ENCODE measurements around the gene RCAN1.
A peak's percentile ranks its signal among the peaks of the same experiment; 100 is the strongest.

Gene RCAN1

GRCh38 chr21:34514576-34515115, 100.3 kb downstream of the RCAN1 start:
- ChIA-PET CTCF (interaction anchor here (0.9 to 26.3 kb wide), 7 partner anchors 8 to 116 kb away, joined by 3 to 351 read pairs (median 7); no protein-coding TSS in a partner anchor), POLR2A (interaction anchor here (1.2 to 1.4 kb wide), 3 partner anchors 10 to 68 kb away, joined by 3 to 6 read pairs (median 4); no protein-coding TSS in a partner anchor)
- no peak for TF ChIP-seq CTCF (IDR thresholded peaks at IDR 0.05; ENCODE audit: insufficient read depth, low read length, missing control alignments)
- no peak for DNase-seq (ENCODE audit: low read depth, low spot score)
- no peak overlapping the region for H3K4me3 ChIP-seq (ENCODE audit: low read depth, low read length)

DNA sequence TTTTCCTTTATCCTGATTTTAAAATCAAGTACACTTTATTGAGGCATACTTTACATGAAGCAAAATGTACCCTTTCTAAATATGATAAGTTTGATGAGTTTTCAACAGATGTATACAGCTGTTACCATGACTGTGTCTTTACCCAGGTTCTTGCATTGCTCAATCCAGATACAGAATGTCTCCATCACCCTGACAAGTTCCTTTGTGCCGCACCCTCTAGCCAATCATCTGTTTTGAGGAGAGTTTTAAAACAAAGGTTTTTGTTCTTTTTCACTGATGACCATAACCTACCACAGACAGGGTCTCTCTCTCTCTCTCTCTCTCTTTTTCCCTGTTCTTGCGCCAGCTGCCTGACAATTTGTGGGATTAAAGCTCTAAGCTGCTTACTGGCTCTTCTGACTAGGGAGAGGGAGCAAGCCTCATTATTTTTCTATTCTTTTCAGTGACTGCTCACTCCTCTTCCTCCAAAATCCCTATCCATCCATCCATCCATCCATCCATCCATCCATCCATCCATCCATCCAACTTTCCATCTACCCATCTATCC, 101.7 kb downstream of the RCAN1 start:
- ChIA-PET POLR2A (interaction anchor here (1.3 kb wide), 1 partner anchor 89 kb away, joined by 4 read pairs; no protein-coding TSS in a partner anchor), CTCF (interaction anchor here (0.9 to 26.3 kb wide), 4 partner anchors 10 to 90 kb away, joined by 3 to 351 read pairs (median 82); no protein-coding TSS in a partner anchor)
- no peak for DNase-seq (ENCODE audit: low read depth, low spot score)
- no peak overlapping the region for H3K4me3 ChIP-seq (ENCODE audit: low read depth, low read length)
- TF ChIP-seq CTCF (IDR thresholded peaks at IDR 0.05; ENCODE audit: insufficient read depth, low read length, missing control alignments), result no peak

DNA sequence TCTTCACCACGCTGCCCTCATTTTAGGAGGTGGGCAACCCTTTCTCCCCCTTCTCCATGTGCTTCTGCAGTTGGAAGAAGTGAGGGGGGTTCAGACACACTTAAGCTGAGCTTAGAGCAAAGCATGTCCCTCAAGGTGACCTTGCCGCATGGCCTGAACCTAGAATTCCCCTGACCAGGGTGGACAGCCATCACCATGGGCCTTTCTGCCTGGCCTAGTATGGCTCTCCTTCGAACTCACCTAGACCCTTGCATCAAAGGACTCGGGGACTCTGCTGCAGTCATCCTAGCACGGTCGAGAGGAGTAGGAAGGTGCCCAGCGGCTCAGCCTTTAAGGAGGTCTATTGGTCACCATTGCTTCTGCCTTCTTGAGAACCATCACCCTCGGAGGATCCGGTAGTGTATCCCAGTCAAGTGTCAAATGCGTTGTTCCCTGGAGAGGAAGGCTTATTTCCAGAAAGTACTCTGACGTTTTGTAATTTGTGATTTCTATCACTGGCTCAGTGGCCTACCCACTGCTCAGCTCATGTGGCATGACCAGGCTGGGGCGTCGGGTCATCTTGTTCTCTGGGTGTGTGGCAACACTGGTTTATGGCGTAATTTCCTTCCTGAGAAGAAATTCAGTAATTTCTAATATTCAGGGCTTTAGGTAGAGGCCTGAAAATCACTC, 103.0 kb downstream of the RCAN1 start, which contains the start of gene KCNE1:
Gene KCNE1, minus strand, starts transcription at position 424 of the 669 bp plus-strand sequence. CDS start 62,576 bp downstream, outside the sequence.
- DNase-seq (ENCODE audit: low read depth, low spot score), result no peak
- ChIA-PET CTCF (interaction anchor here (2.0 to 26.3 kb wide), 10 partner anchors 7 to 145 kb away, joined by 14 to 351 read pairs (median 28); no protein-coding TSS in a partner anchor), POLR2A (no interaction called here)
- H3K4me3 ChIP-seq (ENCODE audit: low read depth, low read length), result no peak within 1 kb of the TSS
- no peak for TF ChIP-seq CTCF (IDR thresholded peaks at IDR 0.05; ENCODE audit: insufficient read depth, low read length, missing control alignments)

DNA sequence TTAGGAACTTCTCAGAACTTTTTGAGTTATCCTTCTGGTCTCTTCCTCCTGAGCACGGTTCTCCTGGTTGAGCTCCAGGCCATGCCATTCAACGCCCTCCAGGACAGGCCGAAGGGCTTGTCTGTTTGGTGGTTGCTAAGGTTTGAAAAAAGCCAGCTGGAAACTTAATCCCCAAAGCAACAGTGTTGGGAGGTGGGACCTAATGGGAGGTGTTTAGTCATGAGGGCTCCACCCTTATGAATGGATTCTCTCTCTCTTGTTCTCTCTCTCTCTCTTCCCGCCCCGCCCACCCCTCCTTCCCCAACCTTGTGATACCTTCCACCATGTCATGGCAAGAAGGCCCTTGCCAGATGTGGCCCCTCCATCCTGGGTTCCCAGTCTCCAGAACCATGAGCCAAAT, 103.7 kb downstream of the RCAN1 start:
- no peak for DNase-seq (ENCODE audit: low read depth, low spot score)
- no peak for TF ChIP-seq CTCF (IDR thresholded peaks at IDR 0.05; ENCODE audit: insufficient read depth, low read length, missing control alignments)
- H3K4me3 ChIP-seq (ENCODE audit: low read depth, low read length), result no peak overlapping the region
- CTCF ChIA-PET, result interaction anchor here (0.6 to 26.3 kb wide), 28 partner anchors 7 to 148 kb away, joined by 3 to 351 read pairs (median 8); partner anchors contain the start of gene RCAN1
- POLR2A ChIA-PET, result interaction anchor here (1.5 kb wide), 1 partner anchor 92 kb away, joined by 10 read pairs; no protein-coding TSS in a partner anchor

- no peak for DNase-seq (ENCODE audit: low read depth, low spot score)
- POLR2A ChIA-PET, result interaction anchor here (0.9 to 1.5 kb wide), 3 partner anchors 16 to 92 kb away, joined by 3 to 10 read pairs (median 5); no protein-coding TSS in a partner anchor
- TF ChIP-seq CTCF (IDR thresholded peaks at IDR 0.05; ENCODE audit: insufficient read depth, low read length, missing control alignments), result peak; percentile 98
- H3K4me3 ChIP-seq (ENCODE audit: low read depth, low read length), result no peak overlapping the region
- CTCF ChIA-PET, result interaction anchor here (0.6 to 26.3 kb wide), 30 partner anchors 8 to 148 kb away, joined by 3 to 351 read pairs (median 7); partner anchors contain the start of gene RCAN1
Observed at GRCh38 chr21:34510148-34511142, 104.5 kb downstream of the RCAN1 start.

Measured in AG04449 (cell line).